Nephron (organoid): ENCODE measurements around the gene DSC2.

Experiments used
- H3K27ac Mint-ChIP-seq, 3 experiments: 2 replicates each; pipeline ENCODE4 v1.8.0; 2020; ENCODE audit warnings: mixed read lengths in 3 of 3, mild to moderate bottlenecking in 2 of 3, moderate library complexity in 1 of 3
- H3K27me3 Mint-ChIP-seq: 2 replicates; pipeline ENCODE4 v1.8.0; 2021; ENCODE audit warnings: low read depth, mild to moderate bottlenecking, moderate library complexity, mixed read lengths
- H3K36me3 Mint-ChIP-seq: 2 replicates; pipeline ENCODE4 v1.8.0; 2020; ENCODE audit warnings: low read depth, mixed read lengths
- H3K4me1 Mint-ChIP-seq: 2 replicates; pipeline ENCODE4 v1.8.0; 2020; ENCODE audit warnings: mixed read lengths
- H3K4me3 Mint-ChIP-seq, 3 experiments: 2 replicates each; pipeline ENCODE4 v1.8.0; 2020; ENCODE audit warnings: mild to moderate bottlenecking in 3 of 3, mixed read lengths in 3 of 3, moderate library complexity in 2 of 3
- H3K9me3 Mint-ChIP-seq: 2 replicates; pipeline ENCODE4 v1.8.0; 2020; ENCODE audit warnings: mixed read lengths
- CTCF ChIP-seq, 3 experiments: fragments of 200-600 bp; sonication (generic); IDR thresholded peaks; one replicate each; pipeline ENCODE4 v1.5.0; 2021; ENCODE audit warnings: antibody characterized with exemption in 3 of 3; ENCODE audit not compliant: unreplicated experiment in 3 of 3

The DSC2 gene

GRCh38 chr18:31093294-31093693, 8.9 kb downstream of the DSC2 start:
- no peaks in the 10 kb centered on the region for H3K4me1 Mint-ChIP-seq
- peaks cover 38% of the 10 kb centered on the region for H3K36me3 Mint-ChIP-seq
- no peaks in the 10 kb centered on the region for H3K9me3 Mint-ChIP-seq
- H3K27me3 Mint-ChIP-seq: no peaks in the 10 kb centered on the region
- no peak overlapping the region for H3K27ac Mint-ChIP-seq
- no peak overlapping the region for H3K4me3 Mint-ChIP-seq
- no peak for TF ChIP-seq CTCF (IDR thresholded peaks at IDR 0.05; ENCODE audit: unreplicated experiment in 3 of 3)

- no peak for TF ChIP-seq CTCF (IDR thresholded peaks at IDR 0.05; ENCODE audit: unreplicated experiment in 3 of 3)
- no peak overlapping the region for H3K27ac Mint-ChIP-seq
- no peaks in the 10 kb centered on the region for H3K9me3 Mint-ChIP-seq
- no peak overlapping the region for H3K4me3 Mint-ChIP-seq
- no peaks in the 10 kb centered on the region for H3K27me3 Mint-ChIP-seq
- peaks cover 47% of the 10 kb centered on the region for H3K36me3 Mint-ChIP-seq
- H3K4me1 Mint-ChIP-seq: no peaks in the 10 kb centered on the region
Observed at GRCh38 chr18:31091350-31091749, 10.9 kb downstream of the DSC2 start.

- no peak for TF ChIP-seq CTCF (IDR thresholded peaks at IDR 0.05; ENCODE audit: unreplicated experiment in 3 of 3)
- H3K27me3 Mint-ChIP-seq: no peaks in the 10 kb centered on the region
- no peak overlapping the region for H3K27ac Mint-ChIP-seq
- no peak overlapping the region for H3K4me3 Mint-ChIP-seq
- H3K9me3 Mint-ChIP-seq: no peaks in the 10 kb centered on the region
- H3K4me1 Mint-ChIP-seq: no peaks in the 10 kb centered on the region
- peaks cover 66% of the 10 kb centered on the region for H3K36me3 Mint-ChIP-seq
Observed at GRCh38 chr18:31088532-31088931, 13.7 kb downstream of the DSC2 start.

- no peak for TF ChIP-seq CTCF (IDR thresholded peaks at IDR 0.05; ENCODE audit: unreplicated experiment in 3 of 3)
- H3K36me3 Mint-ChIP-seq: peaks cover 70% of the 10 kb centered on the region
- no peak overlapping the region for H3K27ac Mint-ChIP-seq
- no peaks in the 10 kb centered on the region for H3K9me3 Mint-ChIP-seq
- no peak overlapping the region for H3K4me3 Mint-ChIP-seq
- peaks cover 4% of the 10 kb centered on the region for H3K27me3 Mint-ChIP-seq
- H3K4me1 Mint-ChIP-seq: no peaks in the 10 kb centered on the region
Observed at GRCh38 chr18:31079973-31080372, 22.2 kb downstream of the DSC2 start.

GRCh38 chr18:31077878-31078277, 24.3 kb downstream of the DSC2 start:
- H3K9me3 Mint-ChIP-seq: no peaks in the 10 kb centered on the region
- H3K36me3 Mint-ChIP-seq: peaks cover 67% of the 10 kb centered on the region
- no peaks in the 10 kb centered on the region for H3K4me1 Mint-ChIP-seq
- TF ChIP-seq CTCF (IDR thresholded peaks at IDR 0.05; ENCODE audit: unreplicated experiment in 3 of 3): no peak
- H3K4me3 Mint-ChIP-seq: no peak overlapping the region
- no peak overlapping the region for H3K27ac Mint-ChIP-seq
- H3K27me3 Mint-ChIP-seq: peaks cover 4% of the 10 kb centered on the region

GRCh38 chr18:31072175-31072574, 30.0 kb downstream of the DSC2 start:
- Mint-ChIP-seq H3K36me3 (peaks cover 54% of the 10 kb centered on the region), H3K4me1 (peaks cover 6% of the 10 kb centered on the region), H3K27ac (no peak overlapping the region), H3K4me3 (no peak overlapping the region), H3K9me3 (no peaks in the 10 kb centered on the region), H3K27me3 (peaks cover 4% of the 10 kb centered on the region)
- no peak for TF ChIP-seq CTCF (IDR thresholded peaks at IDR 0.05; ENCODE audit: unreplicated experiment in 3 of 3)
